Glomerular endothelial cell (primary cell): ENCODE measurements around the gene IQSEC3. TPM values are rescaled to one million over a fixed set of nuclear protein-coding genes. Genes with fewer than 3 reads are reported as not detected.
"Not testable (repeated sequence)": the region's sequence is repeated elsewhere in the genome, so short reads cannot be mapped to it uniquely, and the experiment has no call there.

Source experiments
- DNase-seq: peaks from one replicate; pipeline ENCODE4 v3.0.0-alpha.2; 2011; ENCODE audit warnings: low read depth, low spot score; ENCODE audit errors: extremely low read depth
- total RNA-seq: library from RNA; depleted of rRNA; stranded (reverse); fragments of >200 nt; gene quantifications from 2 replicates; pipeline ENCODE4 v1.2.3, GENCODE V29; 2015

Gene IQSEC3
- total RNA-seq, 1 donor from 2014 or later = 0.18 TPM

- no peak for DNase-seq
Observed at GRCh38 chr12:210277-211141, 143.9 kb downstream of the IQSEC3 start.

GRCh38 chr12:211142-211465 is 144.5 kb downstream of the IQSEC3 start:
- no peak for DNase-seq

GRCh38 chr12:211639-212414 is 145.3 kb downstream of the IQSEC3 start:
- no peak for DNase-seq

GRCh38 chr12:212415-212714 is 145.8 kb downstream of the IQSEC3 start:
- no peak for DNase-seq

GRCh38 chr12:212715-213526 is 146.4 kb downstream of the IQSEC3 start:
- no peak for DNase-seq

- no peak for DNase-seq
Observed at GRCh38 chr12:213527-213932, 147.0 kb downstream of the IQSEC3 start.

- no peak for DNase-seq
Observed at GRCh38 chr12:214003-214741, 147.6 kb downstream of the IQSEC3 start, which contains the start of gene SLC6A12. Gene SLC6A12, minus strand, starts transcription at chr12:214157. Its CDS starts 4,171 bp downstream, at chr12:209986.

GRCh38 chr12:215116-215515 is 148.5 kb downstream of the IQSEC3 start:
- no peak for DNase-seq

GRCh38 chr12:217029-217428 is 150.5 kb downstream of the IQSEC3 start:
- DNase-seq = not testable (repeated sequence)

GRCh38 chr12:218221-218620 is 151.7 kb downstream of the IQSEC3 start:
- no peak for DNase-seq

GRCh38 chr12:218728-219590 is 152.4 kb downstream of the IQSEC3 start:
- DNase-seq = no peak

GRCh38 chr12:219891-220352 is 153.4 kb downstream of the IQSEC3 start:
- no peak for DNase-seq

GRCh38 chr12:220491-220890 is 153.9 kb downstream of the IQSEC3 start:
- DNase-seq = no peak

GRCh38 chr12:220946-221550 is 154.5 kb downstream of the IQSEC3 start:
- DNase-seq = no peak

- DNase-seq = no peak
Observed at GRCh38 chr12:221736-222135, 155.2 kb downstream of the IQSEC3 start.

- no peak for DNase-seq
Observed at GRCh38 chr12:223841-224240, 157.3 kb downstream of the IQSEC3 start.

- DNase-seq = no peak
Observed at GRCh38 chr12:224330-224729, 157.8 kb downstream of the IQSEC3 start.

- DNase-seq = no peak
Observed at GRCh38 chr12:225012-225411, 158.4 kb downstream of the IQSEC3 start.

- DNase-seq = no peak
Observed at GRCh38 chr12:226401-226800, 159.8 kb downstream of the IQSEC3 start.
